ENCODE measurements around the gene ARHGEF5. TPM values are rescaled to one million over a fixed set of nuclear protein-coding genes. Genes with fewer than 3 reads are reported as not detected.
"Not testable (repeated sequence)": the region's sequence is repeated elsewhere in the genome, so short reads cannot be mapped to it uniquely, and the experiment has no call there.

ARHGEF5 gene
- total and polyA plus RNA-seq, 5 donors from 2014 or later: 0.67 to 10.5 (median 1.6) TPM

DNA sequence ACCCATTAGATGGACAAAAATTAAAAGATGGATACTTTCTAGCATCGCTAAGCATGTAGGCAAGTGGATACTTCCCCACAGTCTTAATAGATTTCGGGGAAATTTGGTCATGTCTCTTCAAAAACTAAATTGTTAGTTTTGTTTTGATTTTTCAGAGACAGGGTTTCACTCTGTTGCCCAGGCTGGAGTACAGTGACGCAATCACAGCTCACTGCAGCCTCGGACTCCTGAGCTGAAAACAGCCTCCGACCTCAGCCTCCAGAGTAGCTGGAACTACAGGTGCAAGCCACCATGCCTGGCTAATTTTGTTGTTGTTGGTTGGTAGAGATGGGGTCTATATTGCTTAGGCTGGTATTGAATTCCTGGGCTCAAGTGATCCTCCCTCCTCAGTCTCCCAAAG lies 29.3 kb upstream of the ARHGEF5 start:
- H3K9me3 Mint-ChIP-seq; H3K27me3 ChIP-seq (ENCODE audit: control insufficient read depth, insufficient read depth, low read length); H3K4me1 ChIP-seq (ENCODE audit: control insufficient read depth, insufficient read depth, low read length, poor library complexity, severe bottlenecking); H3K36me3 ChIP-seq (ENCODE audit: control insufficient read depth, insufficient read depth, low read length); H3K4me3 Mint-ChIP-seq; H3K27ac ChIP-seq (ENCODE audit: insufficient read depth, low read length, poor library complexity, severe bottlenecking); H3K9me3 ChIP-seq (ENCODE audit: control insufficient read depth in 2 of 2, low read length in 2 of 2); ATAC-seq (ENCODE audit: low read depth in 2 of 2); H3K4me3 ChIP-seq (ENCODE audit: low read depth, low read length); H3K27me3 Mint-ChIP-seq; DNase-seq; H3K36me3 Mint-ChIP-seq; H3K4me1 Mint-ChIP-seq; H3K27ac Mint-ChIP-seq: not testable (repeated sequence)

DNA sequence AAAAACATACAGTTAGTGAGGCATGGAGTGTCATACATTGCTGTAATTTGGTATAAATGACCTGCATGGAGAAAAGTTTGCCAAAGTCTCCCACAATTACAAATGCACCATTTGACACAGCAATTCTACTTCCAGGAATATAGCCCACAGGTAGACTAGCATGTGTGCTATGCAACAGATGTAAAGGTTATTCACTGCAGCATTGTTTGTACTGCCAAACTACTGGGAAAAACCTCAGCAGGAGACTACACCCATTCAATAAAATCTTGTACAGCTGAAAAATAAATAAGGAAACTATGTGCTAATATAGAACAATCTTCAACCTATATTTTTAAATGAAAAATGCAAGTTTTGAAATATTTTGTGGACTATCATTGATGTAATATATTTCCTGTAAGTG lies 25.2 kb upstream of the ARHGEF5 start:
- not testable (repeated sequence) for H3K4me3 Mint-ChIP-seq; H3K4me1 Mint-ChIP-seq; H3K27ac ChIP-seq (ENCODE audit: insufficient read depth, low read length, poor library complexity, severe bottlenecking); H3K27ac Mint-ChIP-seq; H3K27me3 ChIP-seq (ENCODE audit: control insufficient read depth, insufficient read depth, low read length); H3K9me3 ChIP-seq (ENCODE audit: control insufficient read depth in 2 of 2, low read length in 2 of 2); ATAC-seq (ENCODE audit: low read depth in 2 of 2); H3K36me3 Mint-ChIP-seq; H3K9me3 Mint-ChIP-seq; DNase-seq; H3K4me3 ChIP-seq (ENCODE audit: low read depth, low read length); H3K27me3 Mint-ChIP-seq; H3K36me3 ChIP-seq (ENCODE audit: control insufficient read depth, insufficient read depth, low read length); H3K4me1 ChIP-seq (ENCODE audit: control insufficient read depth, insufficient read depth, low read length, poor library complexity, severe bottlenecking)

GRCh38 chr7:144331221-144331995 lies 23.8 kb upstream of the ARHGEF5 start:
- H3K27ac Mint-ChIP-seq; H3K4me1 ChIP-seq (ENCODE audit: control insufficient read depth, insufficient read depth, low read length, poor library complexity, severe bottlenecking); H3K9me3 Mint-ChIP-seq; H3K36me3 Mint-ChIP-seq; H3K27me3 ChIP-seq (ENCODE audit: control insufficient read depth, insufficient read depth, low read length); H3K9me3 ChIP-seq (ENCODE audit: control insufficient read depth in 2 of 2, low read length in 2 of 2); H3K36me3 ChIP-seq (ENCODE audit: control insufficient read depth, insufficient read depth, low read length); H3K27me3 Mint-ChIP-seq; H3K4me3 Mint-ChIP-seq; H3K27ac ChIP-seq (ENCODE audit: insufficient read depth, low read length, poor library complexity, severe bottlenecking); H3K4me3 ChIP-seq (ENCODE audit: low read depth, low read length); DNase-seq; H3K4me1 Mint-ChIP-seq: not testable (repeated sequence)
- peak; percentile 11 to 37 for ATAC-seq (ENCODE audit: low read depth in 2 of 2)

DNA sequence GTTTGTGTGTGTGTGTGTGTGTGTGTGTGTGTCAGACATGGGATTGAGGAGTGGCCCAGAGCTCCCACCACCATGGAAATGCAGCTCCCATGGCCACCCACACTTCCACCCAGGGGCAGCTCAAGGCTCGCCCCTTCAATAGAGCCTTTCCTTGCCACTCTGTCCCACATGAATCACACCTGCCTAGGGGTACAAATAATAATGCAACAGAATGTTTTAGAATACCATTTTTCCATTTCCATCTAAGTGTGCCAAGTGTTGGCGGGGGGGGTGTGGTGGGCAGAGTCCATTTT lies 23.3 kb upstream of the ARHGEF5 start:
- not testable (repeated sequence) for H3K36me3 ChIP-seq (ENCODE audit: control insufficient read depth, insufficient read depth, low read length); H3K36me3 Mint-ChIP-seq; H3K27ac Mint-ChIP-seq; H3K27me3 Mint-ChIP-seq; H3K9me3 ChIP-seq (ENCODE audit: control insufficient read depth in 2 of 2, low read length in 2 of 2); H3K4me1 Mint-ChIP-seq; H3K4me1 ChIP-seq (ENCODE audit: control insufficient read depth, insufficient read depth, low read length, poor library complexity, severe bottlenecking); H3K27ac ChIP-seq (ENCODE audit: insufficient read depth, low read length, poor library complexity, severe bottlenecking); H3K4me3 Mint-ChIP-seq; H3K27me3 ChIP-seq (ENCODE audit: control insufficient read depth, insufficient read depth, low read length); DNase-seq; H3K9me3 Mint-ChIP-seq; H3K4me3 ChIP-seq (ENCODE audit: low read depth, low read length)
- peak in 1 of 2 donors; percentile 22 for ATAC-seq (ENCODE audit: low read depth in 2 of 2)

- not testable (repeated sequence) for H3K27ac Mint-ChIP-seq; DNase-seq; H3K36me3 Mint-ChIP-seq; H3K4me3 ChIP-seq (ENCODE audit: low read depth, low read length); H3K9me3 ChIP-seq (ENCODE audit: control insufficient read depth in 2 of 2, low read length in 2 of 2); H3K27me3 Mint-ChIP-seq; H3K27ac ChIP-seq (ENCODE audit: insufficient read depth, low read length, poor library complexity, severe bottlenecking); H3K4me3 Mint-ChIP-seq; H3K36me3 ChIP-seq (ENCODE audit: control insufficient read depth, insufficient read depth, low read length); H3K27me3 ChIP-seq (ENCODE audit: control insufficient read depth, insufficient read depth, low read length); H3K4me1 ChIP-seq (ENCODE audit: control insufficient read depth, insufficient read depth, low read length, poor library complexity, severe bottlenecking); H3K9me3 Mint-ChIP-seq
- peak; percentile 84 for ATAC-seq (ENCODE audit: low read depth in 2 of 2)
- peaks cover 6 to 17% (median 7%) of the 10 kb centered on the region in 4 donors for H3K4me1 Mint-ChIP-seq
Measured at GRCh38 chr7:144348625-144349024, 6.6 kb upstream of the ARHGEF5 start.

DNA sequence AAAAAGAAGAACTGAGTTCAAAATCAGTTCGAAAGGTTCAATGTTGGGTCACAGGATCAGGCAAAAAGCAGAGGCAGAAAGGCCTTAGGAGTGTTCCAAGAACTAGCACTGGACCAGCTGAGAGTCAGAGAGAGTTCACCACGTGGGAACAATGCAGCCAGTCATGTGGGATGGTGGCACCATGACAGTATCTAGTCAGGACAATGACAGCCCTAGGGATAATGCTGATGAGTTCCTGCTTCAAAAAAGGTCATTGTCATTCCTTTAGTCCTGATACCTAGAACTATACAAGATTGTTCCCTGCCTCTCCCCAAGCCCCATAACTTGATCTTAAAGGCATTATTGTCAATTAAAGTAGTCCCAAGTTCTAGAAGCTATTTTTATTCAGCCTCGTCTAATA lies 3.5 kb upstream of the ARHGEF5 start:
- H3K4me1 Mint-ChIP-seq: peaks cover 6 to 23% (median 10%) of the 10 kb centered on the region in 4 donors
- H3K27me3 Mint-ChIP-seq; H3K27me3 ChIP-seq (ENCODE audit: control insufficient read depth, insufficient read depth, low read length); H3K9me3 ChIP-seq (ENCODE audit: control insufficient read depth in 2 of 2, low read length in 2 of 2); H3K9me3 Mint-ChIP-seq; H3K27ac ChIP-seq (ENCODE audit: insufficient read depth, low read length, poor library complexity, severe bottlenecking); ATAC-seq (ENCODE audit: low read depth in 2 of 2); H3K36me3 ChIP-seq (ENCODE audit: control insufficient read depth, insufficient read depth, low read length); H3K4me1 ChIP-seq (ENCODE audit: control insufficient read depth, insufficient read depth, low read length, poor library complexity, severe bottlenecking); DNase-seq; H3K4me3 ChIP-seq (ENCODE audit: low read depth, low read length); H3K36me3 Mint-ChIP-seq: not testable (repeated sequence)
- peak overlapping the region in 1 of 3 donors; percentile 31 for H3K27ac Mint-ChIP-seq
- H3K4me3 Mint-ChIP-seq: peak overlapping the region in 2 of 4 donors; percentile 54 to 90

DNA sequence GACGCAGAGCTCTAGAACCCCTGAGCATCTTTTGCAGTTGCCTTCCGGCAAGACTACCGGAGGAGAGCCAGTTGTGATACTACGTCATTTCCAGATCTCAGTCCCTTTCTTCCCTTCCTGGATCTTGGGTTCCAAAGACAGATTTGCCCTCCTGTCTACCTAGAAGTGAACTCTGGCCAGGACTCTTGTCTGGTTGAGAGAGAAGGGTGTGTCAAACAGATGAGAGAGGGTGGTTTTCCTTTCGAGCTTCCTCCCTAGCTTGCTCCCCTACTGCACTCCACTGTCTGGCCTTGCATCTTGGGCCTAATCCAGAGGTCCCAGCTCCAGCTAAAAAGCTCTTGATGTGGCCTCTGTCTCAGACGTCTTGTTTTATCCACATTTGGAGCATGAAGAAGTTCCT lies 983 bp downstream of the ARHGEF5 start:
- not testable (repeated sequence) for H3K27me3 ChIP-seq (ENCODE audit: control insufficient read depth, insufficient read depth, low read length); H3K27me3 Mint-ChIP-seq; H3K4me3 ChIP-seq (ENCODE audit: low read depth, low read length); H3K4me3 Mint-ChIP-seq; H3K9me3 Mint-ChIP-seq; H3K27ac Mint-ChIP-seq; H3K36me3 ChIP-seq (ENCODE audit: control insufficient read depth, insufficient read depth, low read length); H3K36me3 Mint-ChIP-seq; DNase-seq; H3K9me3 ChIP-seq (ENCODE audit: control insufficient read depth in 2 of 2, low read length in 2 of 2); H3K27ac ChIP-seq (ENCODE audit: insufficient read depth, low read length, poor library complexity, severe bottlenecking); ATAC-seq (ENCODE audit: low read depth in 2 of 2); H3K4me1 ChIP-seq (ENCODE audit: control insufficient read depth, insufficient read depth, low read length, poor library complexity, severe bottlenecking)
- H3K4me1 Mint-ChIP-seq: peaks cover 6 to 26% (median 13%) of the 10 kb centered on the region in 4 donors

GRCh38 chr7:144356860-144357259 lies 1.7 kb downstream of the ARHGEF5 start:
- H3K27ac Mint-ChIP-seq; H3K9me3 Mint-ChIP-seq; H3K36me3 ChIP-seq (ENCODE audit: control insufficient read depth, insufficient read depth, low read length); ATAC-seq (ENCODE audit: low read depth in 2 of 2); H3K4me1 ChIP-seq (ENCODE audit: control insufficient read depth, insufficient read depth, low read length, poor library complexity, severe bottlenecking); H3K27ac ChIP-seq (ENCODE audit: insufficient read depth, low read length, poor library complexity, severe bottlenecking); DNase-seq; H3K27me3 Mint-ChIP-seq; H3K4me3 Mint-ChIP-seq; H3K27me3 ChIP-seq (ENCODE audit: control insufficient read depth, insufficient read depth, low read length); H3K4me3 ChIP-seq (ENCODE audit: low read depth, low read length); H3K36me3 Mint-ChIP-seq; H3K9me3 ChIP-seq (ENCODE audit: control insufficient read depth in 2 of 2, low read length in 2 of 2): not testable (repeated sequence)
- peaks cover 6 to 23% (median 13%) of the 10 kb centered on the region in 4 donors for H3K4me1 Mint-ChIP-seq

All from CD4-positive, CD25-positive, alpha-beta regulatory T cell (primary cell).